Left hindlimb (tissue), 1 donor: ENCODE data around the gene NFATC1.
"Not testable (repeated sequence)": the region's sequence is repeated elsewhere in the genome, so short reads cannot be mapped to it uniquely, and the experiment has no call there.

Experiments used
- DNase-seq: peaks from one replicate; pipeline ENCODE4 v3.0.0-alpha.2; 2018

NFATC1 gene

DNA sequence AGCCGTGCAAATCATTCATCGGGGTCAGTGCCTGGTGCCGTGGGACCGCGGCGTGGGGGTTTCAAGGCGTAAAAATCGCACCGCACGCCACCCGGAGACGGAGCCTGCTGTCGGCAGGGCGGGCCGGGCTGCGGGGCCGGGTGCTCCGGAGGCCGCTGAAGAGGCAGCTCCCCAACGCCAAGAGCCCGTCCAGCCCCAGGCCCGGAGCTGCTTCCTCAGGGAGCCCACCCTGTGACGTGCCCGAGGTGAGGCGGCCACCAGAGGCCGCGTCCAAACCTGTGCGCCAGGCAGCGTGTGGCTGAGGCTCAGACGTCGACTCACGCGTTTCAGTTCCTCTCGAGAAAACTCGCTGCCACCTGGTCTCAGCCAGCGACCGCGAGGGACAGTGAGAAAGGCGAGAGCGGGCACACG lies 98.1 kb downstream of the NFATC1 start:
- DNase-seq = peak; percentile 18

DNA sequence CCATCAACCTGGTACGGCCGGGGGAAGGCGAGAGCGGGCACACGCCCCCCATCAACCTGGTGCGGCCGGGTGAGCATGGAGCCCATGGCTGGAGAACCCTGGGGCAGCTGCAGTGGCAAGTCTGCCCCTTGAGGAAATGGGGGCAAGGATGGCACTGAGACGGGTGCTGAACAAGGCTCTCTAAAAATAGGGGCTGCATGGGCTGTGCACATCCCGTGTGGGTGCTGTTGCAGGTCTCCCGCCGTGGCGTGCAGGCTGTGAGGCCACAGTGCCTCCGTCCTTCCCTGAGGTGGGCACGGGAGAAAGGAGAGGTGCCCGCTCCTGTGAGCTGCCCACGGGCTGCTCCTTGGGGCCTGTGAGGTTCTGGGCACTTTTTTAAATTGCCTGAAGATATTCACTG lies 99.2 kb downstream of the NFATC1 start:
- DNase-seq = no peak

DNA sequence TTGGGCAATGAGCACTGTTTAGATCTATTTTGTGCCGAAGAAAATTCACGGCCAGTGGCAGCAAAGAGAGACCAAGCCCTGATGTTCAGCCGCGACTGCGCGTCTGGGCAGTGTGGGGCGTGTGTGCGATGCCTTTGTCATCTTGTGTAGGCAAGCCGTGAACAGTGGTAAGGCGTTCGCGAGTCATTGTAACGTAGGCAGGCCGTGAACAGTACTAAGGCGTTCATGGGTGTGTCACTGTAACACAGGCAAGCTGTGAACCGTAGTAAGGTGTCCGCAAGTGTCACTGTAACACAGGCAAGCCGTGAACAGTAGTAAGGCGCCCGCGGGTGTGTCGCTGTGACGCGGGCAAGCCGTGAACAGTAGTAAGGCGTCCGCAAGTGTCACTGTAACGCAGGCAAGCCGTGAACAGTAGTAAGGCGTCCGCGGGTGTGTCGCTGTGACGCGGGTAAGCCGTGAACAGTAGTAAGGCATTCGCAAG lies 99.9 kb downstream of the NFATC1 start:
- no peak for DNase-seq

DNA sequence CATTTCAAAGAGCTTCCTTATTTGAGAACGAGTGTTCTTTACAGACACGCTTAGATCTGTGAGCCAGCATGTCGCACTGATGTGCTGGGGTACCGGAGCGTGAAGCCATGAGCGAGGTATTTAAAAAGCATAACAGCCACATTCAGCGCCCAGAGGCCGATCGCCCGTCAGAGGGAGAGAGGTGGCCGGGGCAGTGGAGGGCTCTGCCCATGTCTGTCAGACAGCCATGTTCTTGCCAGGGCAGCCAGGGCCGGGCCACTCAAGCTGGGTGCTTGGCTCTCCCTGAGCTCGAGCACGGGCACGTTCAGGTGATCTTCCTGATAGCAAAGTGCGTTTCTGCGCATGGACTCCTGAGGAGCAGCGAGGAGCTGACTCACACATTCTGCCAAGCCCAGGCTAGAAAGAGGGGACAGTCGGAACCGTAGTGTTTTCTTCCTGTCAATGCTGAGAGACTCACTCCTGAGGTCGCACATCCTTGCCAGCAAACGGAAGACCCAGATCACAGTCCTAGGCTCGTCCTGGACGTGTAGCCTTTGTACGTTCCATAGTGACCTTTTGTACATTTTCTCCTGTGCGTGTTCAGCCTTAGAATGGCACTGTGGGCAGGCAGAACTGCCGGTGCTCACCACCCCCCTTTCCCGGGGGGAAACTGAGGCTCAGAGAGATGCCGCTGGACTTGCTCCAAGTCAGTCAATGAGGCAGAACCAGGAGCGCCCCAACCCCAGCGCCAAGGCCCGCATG lies 100.7 kb downstream of the NFATC1 start:
- peak; percentile 29 for DNase-seq

DNA sequence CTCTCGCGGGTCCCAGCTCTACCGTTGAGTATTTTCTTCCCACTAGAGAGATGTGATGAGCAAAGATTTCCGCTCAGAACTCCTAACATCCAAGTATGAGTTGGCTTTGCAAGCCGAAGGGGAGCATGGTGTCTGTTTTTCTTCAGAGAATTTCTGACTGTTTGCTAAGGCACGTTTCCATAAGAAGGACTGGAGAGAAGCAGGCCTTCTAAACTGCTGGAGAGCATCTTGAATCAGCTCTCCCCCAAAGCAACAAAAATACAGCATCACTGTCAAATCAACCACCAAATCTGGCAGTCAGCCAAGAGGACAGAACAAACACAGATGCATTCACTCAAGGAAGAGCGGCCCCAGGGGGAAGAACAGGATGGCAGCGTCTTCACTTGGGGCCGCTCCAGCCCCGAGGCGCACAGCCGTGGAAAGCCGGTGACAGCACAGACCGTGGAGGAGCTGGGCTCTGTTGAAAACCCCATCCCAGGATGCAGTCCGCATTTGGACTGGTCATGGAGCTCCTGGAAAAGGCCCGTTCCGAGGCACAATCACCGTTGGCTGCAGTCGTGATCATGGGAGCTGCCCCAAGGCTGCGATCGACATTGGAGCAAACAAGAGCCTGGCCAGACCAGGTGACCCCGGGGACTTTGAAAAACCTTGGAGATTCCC lies 101.4 kb downstream of the NFATC1 start:
- DNase-seq = peak; percentile 55

DNA sequence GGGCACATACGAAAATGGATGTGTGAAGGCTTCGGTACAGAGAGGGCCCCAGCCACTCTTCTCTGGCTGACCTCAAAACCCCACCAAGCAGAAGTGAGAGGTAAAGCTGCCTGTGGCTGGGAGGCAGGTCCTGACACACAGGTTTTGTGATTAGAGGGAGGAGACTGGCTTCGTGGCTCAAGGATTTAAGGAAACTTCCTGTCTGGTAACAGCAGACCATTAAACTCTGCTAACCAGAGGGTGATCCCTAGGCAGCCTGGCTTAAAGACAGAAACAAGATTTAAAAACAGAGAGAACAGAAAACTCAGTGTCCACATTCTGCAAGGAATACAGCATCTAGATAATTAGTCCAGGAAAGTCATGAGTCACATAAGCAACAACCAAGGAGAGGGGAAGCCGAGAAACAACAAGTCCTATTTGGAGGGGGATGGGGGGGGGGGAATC lies 101.9 kb downstream of the NFATC1 start:
- peak; percentile 31 for DNase-seq

DNA sequence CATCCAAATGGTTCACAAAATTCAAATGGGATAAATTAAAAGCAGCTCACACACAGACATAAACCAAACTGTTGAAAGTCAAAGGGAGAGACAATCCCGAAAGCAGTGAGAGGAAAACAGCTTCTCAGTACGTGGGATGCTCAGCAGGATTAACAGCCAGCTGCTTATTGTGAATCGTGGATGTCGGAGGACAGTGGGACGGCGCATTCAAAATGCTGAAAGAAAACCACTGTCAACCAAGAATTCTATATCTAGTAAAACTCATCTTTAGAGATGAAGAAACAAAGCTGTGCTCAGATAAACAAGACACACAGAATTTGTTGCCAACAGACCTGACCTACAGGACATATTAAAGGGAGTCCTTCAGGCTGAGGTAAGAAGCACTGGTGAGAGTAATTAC lies 102.9 kb downstream of the NFATC1 start:
- no peak for DNase-seq

DNA sequence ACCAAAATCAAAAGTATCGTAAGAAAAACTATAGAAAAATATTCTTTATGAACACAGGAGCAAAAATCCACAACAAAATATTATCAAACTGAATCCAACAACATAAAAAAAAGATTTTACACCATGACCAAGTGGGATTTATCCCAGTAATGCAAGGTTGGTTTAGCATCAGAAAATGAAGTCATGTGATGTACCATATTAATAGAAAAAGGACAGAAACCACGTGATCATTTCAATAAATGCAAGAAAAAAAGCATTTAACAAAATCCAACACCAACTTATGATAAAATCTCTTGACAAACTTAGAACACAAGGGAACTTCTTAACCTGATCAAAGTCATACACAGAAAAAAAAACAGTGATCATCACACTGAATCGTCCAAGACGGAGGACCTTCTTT lies 105.3 kb downstream of the NFATC1 start:
- DNase-seq = no peak

DNA sequence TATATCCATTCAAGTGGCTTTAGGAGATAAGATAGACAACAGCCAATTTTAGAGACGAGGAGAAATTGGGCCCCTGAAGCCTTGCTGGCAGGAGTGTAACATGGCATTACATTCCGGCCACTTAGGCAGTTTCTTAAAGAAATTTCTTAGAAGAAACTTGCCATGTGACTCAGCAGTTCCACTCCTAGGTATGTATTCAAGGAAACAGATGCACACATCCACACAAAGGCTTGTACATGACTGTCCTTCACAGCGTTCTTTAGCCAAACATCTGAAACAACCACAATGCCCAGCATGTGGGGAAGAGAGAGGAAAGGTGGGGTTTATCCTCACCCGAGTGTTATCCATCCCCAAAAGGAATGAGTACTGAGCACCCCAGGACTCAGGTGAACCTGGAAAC lies 107.1 kb downstream of the NFATC1 start:
- DNase-seq = no peak

DNA sequence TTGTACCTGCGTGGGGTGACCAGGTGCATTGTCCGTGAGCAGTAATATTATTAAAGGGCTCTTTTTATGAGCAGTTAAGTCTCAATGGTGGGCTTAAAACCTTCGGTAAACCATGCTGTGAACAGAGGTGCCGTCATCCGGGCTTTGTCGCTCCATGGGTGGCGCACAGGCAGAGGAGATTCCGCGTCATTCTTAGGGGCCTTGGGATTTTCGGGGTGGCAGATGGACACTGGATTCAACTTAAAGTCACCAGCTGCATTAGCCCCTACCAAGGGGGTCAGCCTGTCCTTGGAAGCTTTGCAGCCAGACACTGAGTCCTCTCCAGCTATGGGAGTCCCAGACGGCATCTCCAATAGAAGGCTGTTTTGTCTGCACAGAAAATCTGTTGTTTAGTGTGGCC lies 107.7 kb downstream of the NFATC1 start:
- DNase-seq = no peak

DNA sequence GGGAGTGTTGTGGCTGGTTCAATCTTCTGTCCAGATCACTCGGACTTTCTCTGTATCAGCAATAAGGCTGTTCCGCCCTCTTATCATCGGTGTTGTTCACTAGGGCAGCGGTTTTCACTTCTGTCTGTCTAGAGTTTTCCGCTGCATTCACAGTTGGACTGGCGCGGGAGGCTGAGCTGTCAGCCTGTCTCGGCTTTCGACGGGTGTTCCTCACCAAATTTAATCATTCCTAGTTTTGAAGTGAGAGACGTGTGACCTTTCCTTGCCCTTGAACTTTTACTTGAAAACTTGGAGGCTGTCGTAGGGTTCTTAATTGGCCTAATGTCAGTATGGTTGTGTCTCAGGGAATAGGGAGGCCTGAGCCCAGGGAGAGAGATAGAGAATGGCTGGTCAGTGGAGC lies 108.3 kb downstream of the NFATC1 start:
- no peak for DNase-seq

DNA sequence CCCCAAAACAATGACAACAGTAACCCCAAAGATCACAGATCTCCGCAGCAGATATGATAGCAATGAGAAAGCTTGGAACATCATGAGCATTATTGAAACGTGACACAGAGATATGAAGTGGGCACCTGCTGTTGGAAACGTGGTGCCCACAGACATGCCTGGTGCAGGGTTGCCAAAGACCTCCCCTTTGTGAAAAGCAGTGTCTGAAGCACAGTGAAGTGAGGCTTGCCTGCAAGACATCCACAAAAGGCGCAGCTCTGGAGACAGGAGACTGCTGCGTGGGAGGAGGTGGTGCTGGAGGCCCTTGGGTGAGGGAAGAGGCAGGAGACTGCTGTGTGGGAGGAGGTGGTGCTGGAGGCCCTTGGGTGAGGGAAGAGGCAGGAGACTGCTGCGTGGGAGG lies 108.8 kb downstream of the NFATC1 start:
- not testable (repeated sequence) for DNase-seq

DNA sequence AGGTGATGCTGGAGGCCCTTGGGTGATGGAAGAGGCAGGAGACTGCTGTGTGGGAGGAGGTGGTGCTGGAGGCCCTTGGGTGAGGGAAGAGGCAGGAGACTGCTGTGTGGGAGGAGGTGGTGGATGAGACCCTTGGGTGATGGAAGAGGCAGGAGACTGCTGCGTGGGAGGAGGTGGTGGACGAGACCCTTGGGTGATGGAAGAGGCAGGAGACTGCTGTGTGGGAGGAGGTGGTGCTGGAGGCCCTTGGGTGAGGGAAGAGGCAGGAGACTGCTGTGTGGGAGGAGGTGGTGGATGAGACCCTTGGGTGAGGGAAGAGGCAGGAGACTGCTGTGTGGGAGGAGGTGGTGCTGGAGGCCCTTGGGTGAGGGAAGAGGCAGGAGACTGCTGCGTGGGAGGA lies 109.7 kb downstream of the NFATC1 start:
- not testable (repeated sequence) for DNase-seq

DNA sequence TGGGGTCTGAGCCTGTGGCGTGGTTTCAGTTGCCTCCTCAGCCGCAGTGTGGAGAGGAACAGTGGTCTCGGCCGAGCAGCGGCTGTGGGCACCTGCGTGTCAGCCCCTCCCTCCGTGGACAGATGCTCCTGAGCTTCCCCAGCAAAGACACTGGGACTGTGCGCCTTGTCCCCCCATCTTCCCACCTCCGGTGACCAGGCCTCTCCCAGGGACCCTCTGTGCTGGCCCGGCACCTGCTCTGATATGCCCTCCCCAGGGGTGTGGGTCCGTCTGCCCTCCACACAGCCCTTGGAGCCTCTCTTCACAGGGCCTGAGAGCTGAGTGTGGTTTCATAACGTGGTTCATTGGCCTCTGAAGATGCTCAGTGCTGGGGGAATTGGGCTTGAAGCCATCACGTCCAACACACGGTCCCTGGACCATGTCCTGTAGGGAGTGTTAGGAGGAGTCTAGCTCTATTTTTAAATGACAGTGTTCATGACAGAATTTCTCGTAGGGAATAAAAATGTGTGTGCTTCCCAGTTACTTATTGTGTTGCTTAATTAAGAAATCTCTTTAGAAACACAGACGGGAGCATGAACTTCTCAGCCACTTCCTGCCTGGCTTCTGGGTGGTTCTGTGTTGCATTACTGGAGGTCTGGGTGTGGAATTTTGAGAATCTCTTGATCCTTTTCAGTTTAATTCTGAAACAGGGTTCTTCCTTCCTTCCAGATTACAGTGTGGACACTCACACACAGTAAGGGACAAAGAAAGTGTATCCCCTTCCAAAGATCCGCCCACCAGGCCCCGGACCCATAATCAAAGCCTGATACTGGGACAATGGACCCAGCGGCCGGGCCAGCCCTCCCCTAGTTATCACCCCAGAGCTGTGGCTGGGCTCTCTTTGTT lies 110.7 kb downstream of the NFATC1 start:
- DNase-seq = peak; percentile 42

DNA sequence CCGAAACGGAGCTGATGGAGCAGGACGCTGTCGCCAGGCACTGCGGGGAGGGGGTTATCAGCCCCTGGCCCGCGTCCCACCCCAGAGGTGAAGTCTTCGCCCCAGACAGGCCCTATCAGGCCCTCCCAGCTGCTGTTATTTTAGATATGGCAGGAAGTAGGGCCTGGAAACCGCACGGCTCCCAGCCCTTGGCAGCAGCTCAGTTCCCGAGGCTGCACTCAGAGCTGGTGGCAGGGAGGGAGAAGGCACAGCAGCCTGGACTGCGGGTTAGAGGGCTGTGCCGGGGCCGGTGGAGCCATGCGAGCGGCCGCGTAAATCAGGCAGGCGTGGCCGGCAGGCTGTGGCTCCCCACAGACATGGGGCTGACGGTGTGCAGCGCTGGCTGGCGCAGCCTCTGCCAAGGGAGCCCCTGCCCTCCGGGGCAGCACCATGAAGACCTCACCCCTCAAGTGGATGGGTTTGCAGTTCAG lies 111.4 kb downstream of the NFATC1 start:
- DNase-seq = peak; percentile 83

DNA sequence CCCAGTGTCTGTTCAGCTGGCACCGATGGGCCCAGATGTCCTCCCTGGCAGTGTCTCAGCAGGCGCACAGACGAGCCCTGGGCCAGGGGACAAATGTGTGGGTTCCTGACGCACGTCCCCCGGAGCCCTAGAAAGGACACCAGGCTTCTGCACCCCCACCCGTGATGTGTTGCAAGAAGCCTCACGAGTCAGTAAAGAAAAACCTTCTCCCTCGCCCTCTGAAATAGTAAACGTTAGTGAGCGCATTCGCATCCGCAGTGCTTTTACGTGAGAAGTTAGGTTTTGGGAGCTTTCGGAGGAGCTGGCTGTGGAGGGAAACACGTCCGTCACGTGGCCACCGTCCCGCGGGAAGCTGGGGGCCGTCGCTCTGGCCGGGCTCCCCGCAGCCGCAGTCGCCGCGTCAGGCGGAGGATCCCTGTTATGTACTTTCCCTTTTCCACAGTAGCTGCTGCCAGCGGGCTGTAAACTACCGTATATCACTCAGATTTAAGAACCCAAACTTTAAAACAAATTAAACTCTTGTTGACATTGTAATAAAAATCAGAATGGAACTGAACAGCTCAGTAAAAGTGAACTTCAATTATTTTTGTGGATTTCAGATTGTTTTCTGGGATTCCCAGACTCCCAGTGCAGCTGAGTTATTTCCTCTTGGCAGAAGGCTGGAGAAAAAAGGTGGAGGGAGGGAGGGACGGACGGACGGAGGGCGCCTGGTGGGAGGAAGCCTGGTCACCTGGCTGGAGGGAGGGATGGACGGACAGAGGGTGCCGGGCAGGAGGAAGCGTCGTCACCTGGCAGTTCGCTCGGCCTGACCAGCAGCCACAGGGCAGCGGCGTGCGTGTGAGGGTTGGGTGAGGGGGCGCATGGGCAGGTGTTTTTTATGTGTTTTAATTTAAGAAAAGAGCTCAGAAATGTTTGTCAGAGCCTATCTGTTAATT lies 112.1 kb downstream of the NFATC1 start:
- DNase-seq = peak; percentile 92

DNA sequence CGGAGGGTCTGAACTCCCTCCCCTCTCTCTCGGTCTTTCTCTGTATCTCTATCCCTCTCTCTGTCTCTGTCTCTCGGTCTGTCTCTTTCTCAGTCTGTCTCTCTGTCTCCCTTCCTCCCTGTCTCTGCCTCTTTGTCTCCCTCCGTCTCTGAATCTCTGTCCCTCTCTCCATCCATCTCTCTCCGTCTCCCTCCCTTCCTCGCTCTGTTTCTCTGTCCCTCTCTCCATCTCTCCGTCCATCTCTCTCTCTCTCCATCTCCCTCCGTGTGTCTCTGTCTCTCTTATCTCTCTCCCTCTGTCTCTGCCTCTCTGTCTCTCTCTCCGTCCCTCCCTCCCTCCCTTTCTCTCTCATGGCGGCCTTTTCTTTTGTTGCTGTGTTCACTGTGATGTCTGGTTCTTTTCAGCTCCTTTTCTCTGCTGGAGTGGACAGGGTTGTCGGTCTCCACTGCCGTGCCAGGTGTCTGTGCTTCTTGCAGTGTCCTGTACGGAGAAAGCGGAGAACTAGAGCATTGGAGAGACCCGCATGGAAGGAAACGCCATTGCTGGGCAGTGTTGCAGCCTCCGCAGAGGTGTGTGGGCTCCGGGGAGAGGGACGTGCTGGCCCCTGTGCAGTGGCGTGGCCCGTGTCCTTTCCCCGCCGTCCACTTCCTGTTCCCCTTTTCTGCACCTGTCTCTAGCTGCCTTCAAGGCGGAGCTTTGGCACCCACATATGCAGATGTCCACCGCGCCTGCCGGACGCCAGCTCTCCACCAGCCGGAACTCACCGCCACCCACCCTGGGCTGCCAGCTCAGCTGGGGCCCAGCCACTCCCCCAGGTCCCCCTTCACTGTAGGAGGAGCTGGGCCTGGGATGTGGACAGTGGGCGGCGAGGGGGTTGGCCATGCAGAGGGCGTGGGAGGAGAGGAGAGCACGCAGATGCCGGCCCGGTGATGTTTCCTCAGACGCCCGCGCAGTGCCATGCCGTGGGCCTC lies 113.1 kb downstream of the NFATC1 start:
- DNase-seq = peak; percentile 25

DNA sequence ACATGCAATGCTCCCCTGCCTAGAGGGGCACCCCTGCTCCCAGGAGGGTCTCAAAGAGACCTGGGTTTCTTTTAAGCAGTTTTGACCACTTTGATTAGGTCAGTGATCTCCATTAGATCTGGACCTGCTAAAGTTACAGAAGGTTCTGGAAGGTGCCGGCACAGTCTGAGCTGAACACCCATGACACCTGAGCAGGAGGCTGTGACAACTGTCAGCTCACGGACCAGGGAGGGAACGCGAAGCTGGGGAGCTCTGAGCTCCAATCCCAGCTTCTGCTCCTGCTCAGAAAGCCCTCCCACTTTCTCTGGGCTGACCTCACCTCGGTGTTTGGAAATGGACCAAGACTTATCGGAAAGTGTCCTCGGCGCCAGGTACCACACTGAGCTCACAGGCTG lies 113.8 kb downstream of the NFATC1 start:
- DNase-seq = peak; percentile 18

DNA sequence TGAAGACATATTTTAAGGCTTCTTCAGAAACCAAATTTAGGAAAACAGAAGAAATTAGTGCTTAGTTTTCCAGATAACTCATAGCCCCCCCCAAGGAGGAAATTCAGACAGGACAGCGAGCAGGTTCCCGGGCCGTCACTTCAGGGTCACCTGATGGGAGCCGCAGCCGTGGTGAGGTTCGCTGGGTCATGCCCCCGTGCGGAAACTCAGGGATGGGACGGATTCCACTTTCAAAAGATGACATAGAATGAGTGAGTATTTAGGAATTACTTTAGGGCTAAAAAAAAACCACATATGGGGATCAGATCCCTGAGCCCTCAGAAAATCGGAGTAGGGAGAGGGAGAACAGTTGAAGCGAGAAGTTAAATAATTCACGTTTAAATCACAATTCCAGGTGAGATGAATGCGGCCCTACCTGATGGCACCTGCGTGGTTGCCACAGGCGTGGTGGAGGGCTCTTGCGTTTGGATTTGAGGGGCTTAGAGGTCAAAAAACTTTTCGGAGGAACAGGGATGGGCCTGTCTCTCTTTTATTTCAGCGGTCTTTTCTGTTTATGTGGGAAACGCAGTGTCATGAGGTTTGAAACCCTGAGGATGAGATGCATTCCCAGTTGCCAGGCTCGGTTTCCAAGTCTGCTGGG lies 114.4 kb downstream of the NFATC1 start:
- peak; percentile 22 for DNase-seq

DNA sequence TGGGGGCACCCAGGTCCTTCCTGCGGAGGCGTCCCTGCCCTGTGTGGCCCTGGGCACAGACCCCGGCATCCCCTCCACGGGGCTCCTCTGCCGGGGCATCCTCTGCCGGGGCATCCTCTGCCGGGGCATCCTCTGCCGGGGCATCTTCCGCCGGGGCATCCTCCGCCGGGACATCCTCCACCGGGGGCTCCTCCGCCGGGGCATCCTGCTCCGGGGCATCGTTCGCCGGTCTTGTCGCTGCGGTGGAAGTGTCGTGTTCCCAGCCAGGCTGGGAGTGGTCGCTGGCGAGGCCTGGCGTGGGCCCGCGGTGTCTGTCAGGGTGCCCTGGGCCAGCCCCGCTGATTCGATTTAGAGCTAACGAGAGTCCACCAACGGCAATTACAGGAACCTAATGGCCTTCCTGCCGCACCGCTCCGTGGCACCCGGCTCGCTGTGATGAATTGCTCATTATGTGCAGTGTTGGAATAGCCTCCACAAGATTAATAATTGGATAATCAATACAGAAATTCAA lies 115.1 kb downstream of the NFATC1 start:
- peak; percentile 16 for DNase-seq
